CD4-positive, alpha-beta T cell treated with Interleukin-4 for 1 hour (primary cell): ENCODE results near the gene GPR82.
"Not testable (repeated sequence)": the region's sequence is repeated elsewhere in the genome, so short reads cannot be mapped to it uniquely, and the experiment has no call there.

Experiments used
- DNase-seq, 2 donors: peaks; one replicate each; pipeline ENCODE4 v3.0.0-alpha.2; 2020 to 2022

The GPR82 gene, protein sequence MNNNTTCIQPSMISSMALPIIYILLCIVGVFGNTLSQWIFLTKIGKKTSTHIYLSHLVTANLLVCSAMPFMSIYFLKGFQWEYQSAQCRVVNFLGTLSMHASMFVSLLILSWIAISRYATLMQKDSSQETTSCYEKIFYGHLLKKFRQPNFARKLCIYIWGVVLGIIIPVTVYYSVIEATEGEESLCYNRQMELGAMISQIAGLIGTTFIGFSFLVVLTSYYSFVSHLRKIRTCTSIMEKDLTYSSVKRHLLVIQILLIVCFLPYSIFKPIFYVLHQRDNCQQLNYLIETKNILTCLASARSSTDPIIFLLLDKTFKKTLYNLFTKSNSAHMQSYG

GRCh38 chrX:41723826-41724225 is at the start of gene GPR82:
Gene GPR82 (plus strand): TSS chrX:41724181. CDS start chrX:41727027, 2,846 bp downstream.
- DNase-seq, result no peak

DNA sequence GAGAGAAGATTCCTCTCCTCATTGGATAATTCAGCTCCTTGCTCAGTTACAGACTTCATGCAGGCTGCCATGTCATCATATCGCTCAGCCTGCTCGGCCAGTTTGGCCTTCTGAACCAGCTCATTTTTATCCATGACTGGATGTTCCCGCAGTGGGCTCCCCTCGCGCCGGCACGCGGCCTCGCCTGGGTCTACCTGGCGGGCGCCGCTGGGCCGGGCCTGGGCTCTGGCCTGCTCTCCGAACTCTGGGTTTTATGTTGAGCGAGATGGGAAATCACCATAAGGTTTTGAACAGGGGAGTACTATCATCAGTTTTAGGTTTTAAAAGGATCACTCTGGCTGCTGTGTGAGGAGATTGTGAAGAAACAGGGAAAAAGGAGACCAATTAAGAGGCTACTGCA is 47.6 kb upstream of the GPR82 start:
- not testable (repeated sequence) for DNase-seq

GRCh38 chrX:41677183-41678060 is 46.6 kb upstream of the GPR82 start:
- DNase-seq, result no peak

- DNase-seq, result no peak
Measured at GRCh38 chrX:41684138-41684537, 39.8 kb upstream of the GPR82 start.

GRCh38 chrX:41684940-41685339 is 39.0 kb upstream of the GPR82 start:
- DNase-seq, result no peak

DNA sequence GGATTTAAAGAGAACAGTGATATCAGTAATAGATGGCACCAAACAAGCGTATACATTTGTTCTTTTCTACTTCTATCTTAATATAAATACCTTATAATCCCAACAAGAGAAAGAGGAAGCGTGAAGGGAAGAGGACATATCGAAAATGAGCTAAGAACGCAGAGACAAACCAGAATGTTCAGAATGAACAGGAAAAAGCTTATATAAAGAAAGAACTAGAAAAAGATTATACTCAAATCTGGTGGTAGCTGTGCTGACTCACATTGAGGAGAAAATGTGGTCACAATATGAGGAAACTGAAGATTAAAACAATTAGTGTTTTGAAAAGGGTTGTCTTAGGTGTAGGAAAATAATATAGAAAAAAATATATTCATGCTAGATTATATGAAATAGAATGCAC is 37.2 kb upstream of the GPR82 start:
- no peak for DNase-seq

GRCh38 chrX:41688156-41688555 is 35.8 kb upstream of the GPR82 start:
- DNase-seq, result no peak

GRCh38 chrX:41688835-41689234 is 35.1 kb upstream of the GPR82 start, which contains the start of gene GPR34:
Gene GPR34 (plus strand): TSS chrX:41688973. CDS start chrX:41695634, 6,661 bp downstream.
- DNase-seq, result peak in 1 of 2 donors; percentile 17

DNA sequence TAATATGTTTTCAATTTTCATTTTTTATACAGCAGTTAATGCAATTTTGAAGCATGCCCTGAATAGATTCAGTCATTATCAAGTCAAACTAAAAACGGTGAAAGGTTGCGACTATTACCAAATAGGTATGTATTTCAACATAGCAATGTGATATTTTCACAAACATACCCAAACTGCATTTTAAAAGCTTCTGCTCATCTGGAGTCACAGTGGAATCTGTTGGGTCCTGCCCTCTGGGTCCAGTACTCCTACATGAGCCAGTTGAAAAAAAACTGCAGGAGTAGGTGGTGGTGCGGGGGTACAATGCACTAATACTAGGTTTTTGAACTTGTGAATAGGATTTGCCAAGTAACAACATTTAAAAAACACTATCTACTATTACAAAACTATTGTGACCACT is 34.3 kb upstream of the GPR82 start:
- DNase-seq, result no peak

- no peak for DNase-seq
Measured at GRCh38 chrX:41692162-41692749, 31.7 kb upstream of the GPR82 start.

DNA sequence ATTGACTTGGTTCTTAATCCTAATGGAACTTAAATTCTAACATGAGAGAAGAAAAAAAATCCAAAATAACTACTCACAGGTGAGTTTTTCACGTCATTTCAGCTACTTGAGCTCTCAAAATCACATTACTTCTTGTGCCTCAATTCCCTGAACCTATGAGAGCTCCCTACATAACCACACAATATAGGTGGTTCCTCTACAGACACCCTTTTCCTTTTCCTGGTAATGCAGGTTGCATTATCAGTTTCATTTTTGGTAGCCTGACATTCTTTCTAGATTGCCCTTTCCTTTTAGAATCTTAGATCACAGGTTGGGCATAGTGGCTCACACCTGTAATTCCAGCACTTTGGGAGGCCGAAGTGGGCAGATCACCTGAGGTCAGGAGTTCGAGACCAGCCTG is 31.0 kb upstream of the GPR82 start:
- DNase-seq, result no peak

GRCh38 chrX:41695426-41695825 is 28.6 kb upstream of the GPR82 start:
- DNase-seq, result peak in 1 of 2 donors; percentile 43

DNA sequence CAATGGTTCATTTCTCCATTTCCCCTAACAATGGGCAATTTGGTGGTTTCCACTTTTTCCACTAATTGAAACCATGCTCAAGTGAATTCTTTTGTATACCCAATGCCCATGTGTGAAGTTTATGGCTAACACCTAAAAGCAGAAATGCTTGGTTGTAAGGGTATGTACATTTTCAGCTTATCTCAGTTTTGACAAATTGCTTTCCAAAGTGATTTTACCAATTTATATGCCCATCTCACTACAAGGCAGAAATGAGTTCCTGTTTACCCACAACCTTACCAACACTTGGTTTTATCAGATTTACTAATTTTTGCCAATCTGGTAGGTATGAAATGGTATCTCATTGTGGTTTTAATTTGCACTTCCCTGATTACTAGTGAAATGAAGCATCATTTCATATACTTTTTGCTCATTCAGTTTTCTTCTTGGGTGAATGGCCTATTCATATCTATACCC is 20.4 kb upstream of the GPR82 start:
- DNase-seq, result no peak

GRCh38 chrX:41705042-41705441 is 18.9 kb upstream of the GPR82 start:
- no peak for DNase-seq

- DNase-seq, result no peak
Measured at GRCh38 chrX:41705680-41706374, 18.2 kb upstream of the GPR82 start.

- DNase-seq, result no peak
Measured at GRCh38 chrX:41707218-41707617, 16.8 kb upstream of the GPR82 start.

DNA sequence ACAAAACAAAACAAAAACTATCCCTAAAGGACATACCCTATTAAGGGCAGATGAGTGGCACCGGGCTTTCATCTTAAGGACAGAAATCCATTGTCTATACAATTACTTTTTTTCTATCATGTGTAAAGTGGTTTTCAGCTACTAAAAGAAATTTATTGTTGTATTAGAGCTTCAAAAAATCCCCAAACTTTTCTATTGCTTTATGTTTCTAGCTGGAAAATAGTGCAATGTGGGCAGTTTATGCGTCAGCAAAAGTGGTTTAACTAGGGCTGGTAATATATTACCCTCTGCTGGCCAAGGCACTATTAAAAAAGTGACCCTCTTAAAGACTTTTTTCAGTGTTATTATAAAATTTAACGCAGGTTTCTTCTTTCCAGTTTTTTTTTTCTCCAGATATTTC is 15.5 kb upstream of the GPR82 start:
- no peak for DNase-seq

GRCh38 chrX:41711021-41711667 is 12.8 kb upstream of the GPR82 start:
- DNase-seq, result no peak

DNA sequence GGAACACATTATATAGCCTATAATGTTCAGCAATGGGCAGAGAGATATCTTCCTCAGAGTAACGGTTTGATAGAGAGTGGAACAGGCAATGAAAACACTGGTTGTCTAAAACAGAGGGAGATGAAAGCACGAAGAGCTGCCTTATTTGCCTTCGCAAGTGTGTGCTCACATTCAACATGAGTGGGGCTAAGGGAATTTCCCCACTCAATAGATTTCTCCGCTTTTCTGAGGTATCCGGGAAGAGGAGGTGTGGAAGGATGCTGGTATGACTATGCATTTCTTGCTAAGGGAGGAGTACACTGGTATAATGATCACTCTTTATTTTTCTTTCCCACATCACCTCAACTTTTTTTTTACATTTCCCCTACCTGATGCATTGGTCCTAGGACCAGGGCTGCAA is 7.8 kb upstream of the GPR82 start:
- no peak for DNase-seq

DNA sequence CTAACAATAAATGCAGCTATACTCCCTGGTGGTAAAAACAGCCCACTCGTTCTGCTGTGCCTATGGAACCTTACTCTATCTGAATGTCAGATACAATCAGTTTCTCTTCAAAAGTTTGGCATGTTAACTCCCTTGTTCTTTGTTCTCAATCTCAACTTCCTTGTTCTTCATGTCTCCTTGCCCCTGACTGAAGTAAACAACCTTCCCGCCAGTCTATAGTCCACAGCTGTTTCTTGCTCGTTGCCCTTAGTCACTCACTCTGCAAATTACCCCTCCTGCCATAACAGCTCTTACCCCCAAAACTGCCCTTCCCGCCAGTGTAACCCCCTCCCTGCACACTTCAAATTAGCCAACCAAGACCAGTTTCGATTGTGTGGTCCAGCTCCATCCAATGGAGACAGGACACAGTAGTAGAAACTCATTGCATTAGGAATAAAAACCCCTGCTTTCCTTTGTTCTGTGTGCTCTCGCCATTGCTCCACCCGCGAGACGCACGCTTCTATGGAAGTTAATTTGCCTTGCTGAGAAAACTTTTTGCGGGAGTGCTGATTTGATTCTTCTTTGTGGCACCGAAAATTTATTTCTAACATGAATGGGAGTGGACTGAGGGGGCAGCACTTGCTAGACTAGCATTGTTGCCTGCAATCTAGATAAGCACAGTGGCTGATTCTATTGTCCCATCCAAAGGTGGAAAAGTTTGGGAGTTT is 7.1 kb upstream of the GPR82 start:
- DNase-seq, result no peak

DNA sequence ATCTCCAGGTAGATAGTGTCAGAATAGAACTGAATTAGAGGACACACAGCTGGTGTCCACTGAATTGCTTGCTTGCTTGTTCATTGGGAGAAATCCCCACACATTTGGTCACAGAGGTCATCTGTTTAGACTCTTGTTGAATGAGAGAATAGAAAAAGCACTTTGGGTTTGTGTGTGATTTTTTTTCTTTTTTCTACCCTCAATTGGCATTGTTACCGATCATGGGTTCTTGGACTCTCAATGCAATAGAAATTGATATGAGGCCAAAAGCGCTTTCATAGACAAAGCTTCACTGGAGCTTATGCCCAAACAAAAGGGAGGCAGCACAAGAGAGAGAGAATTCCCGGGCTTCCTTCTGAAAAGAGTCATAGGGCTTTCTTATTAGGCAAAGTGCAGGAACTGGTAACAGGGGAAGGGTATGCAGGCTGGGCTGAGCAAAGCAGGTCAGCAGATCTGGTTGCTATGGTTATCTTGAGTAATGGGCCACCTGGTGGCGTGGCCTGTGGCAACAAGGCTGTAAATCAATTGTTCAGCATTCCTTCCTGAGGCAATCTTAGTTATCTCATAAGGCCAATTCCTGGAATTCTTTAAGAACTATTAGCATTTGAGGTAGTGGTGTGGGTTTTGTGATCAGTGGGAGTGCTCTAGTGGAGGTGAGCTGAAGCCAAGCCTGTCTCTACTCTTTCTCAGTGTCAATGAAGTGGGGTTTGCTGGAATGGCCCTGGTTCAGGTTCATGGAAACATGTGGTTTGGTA is 5.3 kb upstream of the GPR82 start:
- DNase-seq, result no peak
